GM19372 (cell line): ENCODE results near the gene TRIM74.
"Not testable (repeated sequence)": the region's sequence is repeated elsewhere in the genome, so short reads cannot be mapped to it uniquely, and the experiment has no call there.

ENCODE experiments used
- ATAC-seq: cut with Tn5 transposase; IDR thresholded peaks from one replicate; pipeline ENCODE4 v1.9.1; 2021; ENCODE audit warnings: mild to moderate bottlenecking, low read depth, moderate library complexity; ENCODE audit not compliant: unreplicated experiment

Gene TRIM74

DNA sequence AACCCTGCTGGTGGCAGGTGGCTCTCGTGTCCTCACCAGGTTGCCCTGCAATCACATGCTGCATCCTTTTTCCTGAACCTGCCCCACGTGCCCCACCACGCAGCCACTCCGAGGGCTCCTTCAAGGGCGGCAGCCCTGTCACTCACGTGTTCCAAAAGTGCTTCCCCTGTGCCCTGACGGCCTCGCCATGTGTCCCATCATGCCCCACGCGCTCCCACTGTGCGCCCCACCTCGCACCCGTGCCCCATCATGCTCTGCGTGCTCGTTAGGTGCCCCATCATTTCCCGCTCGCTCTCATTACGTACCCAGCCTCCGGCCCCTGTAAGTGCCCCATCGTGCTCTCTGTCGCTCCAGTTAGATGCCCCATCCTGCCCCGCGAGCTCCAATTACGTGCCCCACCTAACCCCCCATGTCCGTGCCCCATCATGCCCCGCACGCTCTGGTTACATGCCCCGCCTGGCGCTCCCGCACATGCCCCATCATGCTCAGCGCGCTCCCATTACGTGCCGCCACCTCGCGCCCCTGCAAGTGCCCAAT lies at the start of gene TRIM74:
Gene TRIM74 (minus strand): TSS at position 487 of the 537 bp plus-strand sequence. CDS start 3,309 bp downstream, outside the sequence.
- ATAC-seq, result not testable (repeated sequence)

DNA sequence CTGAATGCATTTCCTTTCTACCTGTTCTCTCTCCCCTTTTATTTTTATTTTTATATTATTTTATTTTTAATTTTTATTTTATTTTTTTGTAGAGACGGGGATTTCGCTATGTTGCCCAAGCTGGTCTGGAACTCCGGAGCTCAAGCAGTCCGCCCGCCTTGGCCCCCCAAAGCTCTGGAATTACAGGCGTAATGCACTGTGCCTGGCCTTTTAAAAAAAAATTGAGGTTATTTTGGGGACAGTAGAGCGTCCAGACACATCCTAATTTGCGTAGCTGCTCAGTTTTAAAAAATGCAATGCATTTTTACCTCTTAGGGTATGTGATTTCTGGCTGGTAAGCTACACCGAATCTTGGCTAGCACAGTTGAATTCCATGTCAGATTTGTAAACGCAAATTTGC lies 37.2 kb upstream of the TRIM74 start:
- ATAC-seq, result not testable (repeated sequence)

DNA sequence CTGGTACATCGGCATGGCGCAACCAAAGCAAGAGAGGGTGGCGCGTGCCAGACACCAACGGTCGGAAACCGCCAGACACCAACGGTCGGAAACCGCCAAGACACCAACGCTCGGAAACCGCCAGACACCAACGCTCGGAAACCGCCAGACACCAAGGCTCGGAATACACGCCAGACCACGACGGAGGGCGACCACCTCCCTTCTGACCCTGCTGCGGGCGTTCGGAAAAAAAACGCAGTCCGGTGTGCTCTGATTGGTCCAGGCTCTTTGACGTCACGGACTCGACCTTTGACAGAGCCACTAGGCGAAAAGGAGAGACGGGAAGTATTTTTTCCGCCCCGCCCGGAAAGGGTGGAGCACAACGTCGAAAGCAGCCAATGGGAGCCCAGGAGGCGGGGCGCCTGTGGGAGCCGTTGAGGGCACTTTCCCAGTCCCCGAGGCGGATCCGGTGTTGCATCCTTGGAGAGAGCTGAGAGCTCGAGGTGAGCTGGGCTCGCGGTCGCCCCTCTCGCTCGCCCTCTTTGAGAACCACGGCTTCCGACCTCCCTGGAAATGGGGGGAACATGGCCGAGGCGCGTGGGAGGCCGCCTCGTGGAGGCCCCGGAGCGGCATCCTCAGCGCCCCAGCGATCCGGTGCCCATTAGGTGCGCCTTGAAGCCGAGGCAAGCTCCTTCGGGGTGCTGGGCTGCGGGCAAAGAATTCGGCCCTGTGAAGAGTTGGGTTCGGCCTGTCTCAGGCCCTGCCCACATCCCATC lies 36.6 kb upstream of the TRIM74 start:
- peak; percentile 78 for ATAC-seq

DNA sequence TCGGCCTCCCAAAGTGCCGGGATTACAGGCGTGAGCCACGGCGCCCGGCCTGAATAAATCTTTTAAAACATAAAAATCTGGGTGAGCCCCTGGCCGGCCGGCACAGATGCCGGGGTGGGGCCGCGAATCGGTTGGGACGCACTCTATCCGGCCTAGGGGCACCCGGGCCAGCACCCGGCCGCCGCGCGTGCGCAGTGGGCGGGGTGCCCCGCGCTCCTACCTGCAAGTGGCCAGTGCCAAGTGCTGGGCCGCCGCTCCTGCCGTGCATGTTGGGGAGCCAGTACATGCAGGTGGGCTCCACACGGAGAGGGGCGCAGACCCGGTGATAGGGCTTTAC lies 36.1 kb upstream of the TRIM74 start:
- ATAC-seq, result peak; percentile 75

DNA sequence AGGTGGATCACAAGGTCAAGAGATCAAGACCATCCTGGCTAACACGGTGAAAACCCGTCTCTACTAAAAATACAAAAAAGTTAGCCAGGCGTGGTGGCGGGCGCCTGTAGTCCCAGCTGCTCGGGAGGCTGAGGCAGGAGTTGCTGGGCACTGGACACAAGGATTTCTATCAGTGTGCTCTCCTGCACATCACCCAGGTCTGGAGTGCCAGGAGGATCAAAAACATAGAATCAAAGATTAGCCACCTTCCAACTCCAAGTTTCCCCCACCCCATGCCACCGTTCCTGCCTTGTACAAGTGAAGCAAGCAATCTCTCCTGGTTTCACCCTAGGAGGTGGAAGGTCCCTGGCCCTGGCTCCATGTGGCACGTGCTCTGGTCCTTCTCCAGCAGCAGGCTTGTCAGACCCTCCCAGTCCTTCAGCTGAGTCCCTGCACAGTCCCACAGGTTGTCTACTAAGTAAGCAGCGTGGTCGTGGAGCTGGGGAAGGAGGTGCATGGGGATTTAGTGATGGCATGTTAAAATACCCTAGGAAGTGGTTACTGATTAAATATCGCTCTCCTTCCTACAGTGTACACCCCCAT lies 28.7 kb upstream of the TRIM74 start:
- not testable (repeated sequence) for ATAC-seq

DNA sequence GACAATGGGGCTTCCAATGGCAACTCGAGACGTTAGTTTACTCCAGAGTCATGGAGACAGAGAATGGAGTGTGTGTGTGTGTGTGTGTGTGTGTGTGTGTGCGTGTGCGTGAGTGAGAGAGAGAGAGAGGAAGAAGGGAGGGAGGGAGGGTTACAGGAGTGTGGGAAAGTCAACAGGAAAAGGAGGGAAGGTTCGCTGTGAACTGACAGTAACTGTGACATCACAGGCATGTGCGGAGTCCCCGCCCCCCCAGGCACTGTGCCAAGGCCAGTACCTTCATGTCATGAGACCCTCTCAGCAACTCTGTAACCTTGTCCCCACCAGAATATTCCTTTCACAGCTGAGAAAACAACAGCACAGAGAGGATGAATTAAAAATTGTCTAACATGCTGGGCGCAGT lies 28.2 kb upstream of the TRIM74 start:
- ATAC-seq, result not testable (repeated sequence)

DNA sequence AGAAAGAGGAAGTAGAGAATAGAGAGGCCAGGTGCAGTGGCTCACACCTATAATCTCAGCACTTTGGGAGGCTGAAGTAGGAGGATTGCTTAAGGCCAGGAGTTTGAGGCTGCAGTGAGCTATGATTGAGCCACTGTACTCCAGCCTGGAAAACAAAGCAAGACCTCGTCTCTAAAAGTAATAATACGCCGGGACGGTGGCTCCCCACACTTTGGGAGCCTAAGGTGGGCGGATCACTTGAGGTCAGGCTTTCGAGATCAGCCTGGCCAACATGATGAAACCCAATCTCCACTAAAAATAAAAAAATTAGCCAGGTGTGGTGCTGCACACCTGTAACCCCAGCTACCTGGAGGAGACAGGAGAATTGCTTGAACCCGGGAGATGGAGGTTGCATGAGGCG lies 26.2 kb upstream of the TRIM74 start:
- not testable (repeated sequence) for ATAC-seq

DNA sequence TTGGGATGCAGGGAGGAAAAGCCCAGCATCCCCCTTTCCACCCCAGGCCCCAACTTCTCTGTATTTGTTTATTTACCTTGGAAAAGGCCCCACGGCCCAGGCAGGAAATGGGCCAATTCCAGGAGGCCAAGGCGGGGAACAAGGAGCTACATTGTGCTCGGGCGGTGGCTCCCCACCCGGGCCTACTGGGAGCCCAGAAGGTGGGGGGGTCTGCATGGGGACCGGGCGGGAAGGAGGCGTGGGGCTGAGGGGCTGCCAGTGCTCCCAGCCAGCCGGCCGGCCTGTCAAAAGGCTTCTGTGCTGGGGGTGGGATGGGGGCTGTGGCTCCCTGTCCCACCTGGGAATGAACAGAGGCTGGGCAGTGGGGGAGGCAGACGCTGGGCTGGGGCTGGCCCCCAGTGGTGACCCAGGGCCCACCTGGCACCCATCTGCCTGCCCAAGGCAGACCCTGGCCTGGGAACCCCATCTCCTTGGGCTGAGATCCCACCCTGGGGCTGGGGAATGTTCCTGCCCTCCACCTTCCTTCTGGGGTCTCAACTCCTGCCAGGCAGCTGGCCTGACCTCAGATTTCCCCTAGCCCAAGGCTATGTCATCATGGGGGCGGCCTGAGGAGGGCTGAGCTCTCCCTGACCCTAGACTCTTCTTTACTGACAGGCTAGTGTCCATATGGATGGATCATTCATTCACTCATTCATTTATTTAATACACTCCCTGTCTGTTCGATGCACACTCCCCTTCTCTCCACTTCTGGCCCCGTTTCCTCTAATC lies 21.1 kb upstream of the TRIM74 start:
- ATAC-seq, result not testable (repeated sequence)

DNA sequence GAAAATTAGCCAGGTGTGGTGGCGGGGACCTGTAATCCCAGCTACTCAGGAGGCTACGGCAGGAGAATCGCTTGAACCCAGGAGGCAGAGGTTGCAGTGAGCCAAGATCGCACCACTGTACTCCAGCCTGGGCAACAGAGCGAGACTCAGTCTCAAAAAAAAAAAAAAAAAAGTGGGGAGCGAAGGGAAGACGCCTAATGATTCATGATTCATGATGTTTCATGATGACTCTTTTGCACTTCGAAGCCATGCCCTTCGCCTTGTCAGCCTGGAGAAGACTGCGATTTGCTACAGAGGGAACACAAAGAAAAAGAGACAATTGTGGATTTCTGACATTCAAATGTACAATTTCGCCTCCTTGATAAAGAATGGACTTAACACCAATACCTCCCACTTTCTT lies 12.8 kb upstream of the TRIM74 start:
- not testable (repeated sequence) for ATAC-seq

DNA sequence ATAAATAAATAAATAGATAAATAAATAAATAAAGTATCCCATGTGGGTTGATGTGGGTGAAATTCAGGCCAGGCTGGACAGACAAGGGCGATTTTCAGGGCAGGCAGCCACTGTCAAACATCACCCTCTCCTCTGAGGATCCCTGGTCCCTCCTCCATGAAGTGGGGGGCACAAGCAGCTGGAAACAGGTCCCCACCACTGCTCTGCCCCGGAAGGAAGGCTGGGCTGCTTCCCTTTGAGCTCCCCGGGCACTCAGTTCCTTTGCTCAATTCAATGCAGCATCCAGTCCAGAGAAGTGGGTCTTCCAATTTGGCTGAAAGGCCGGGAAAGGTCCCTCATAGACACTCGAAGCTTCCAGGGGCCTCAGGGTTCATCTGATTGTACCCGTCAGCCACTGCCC lies 11.1 kb upstream of the TRIM74 start:
- ATAC-seq, result not testable (repeated sequence)

DNA sequence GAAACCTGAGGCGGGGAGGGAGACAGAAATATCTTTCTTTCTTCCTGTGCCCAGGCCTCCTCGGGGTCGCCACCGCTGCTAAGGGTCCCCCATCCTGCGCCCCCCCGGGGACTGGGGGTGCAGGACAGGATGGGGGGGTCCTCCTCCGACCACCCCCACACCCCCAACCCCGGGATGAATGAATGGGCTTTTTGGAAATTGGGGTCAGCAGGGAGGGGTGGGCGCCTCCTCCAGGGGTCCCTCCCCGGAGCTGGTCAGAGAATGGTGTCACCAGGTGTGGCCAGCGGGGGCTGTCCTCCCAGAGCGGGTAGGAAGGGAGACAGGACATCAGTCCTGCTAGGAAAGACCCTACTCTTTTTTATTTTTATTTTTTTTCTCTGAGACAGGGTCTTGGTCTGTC lies 7.2 kb upstream of the TRIM74 start:
- not testable (repeated sequence) for ATAC-seq

DNA sequence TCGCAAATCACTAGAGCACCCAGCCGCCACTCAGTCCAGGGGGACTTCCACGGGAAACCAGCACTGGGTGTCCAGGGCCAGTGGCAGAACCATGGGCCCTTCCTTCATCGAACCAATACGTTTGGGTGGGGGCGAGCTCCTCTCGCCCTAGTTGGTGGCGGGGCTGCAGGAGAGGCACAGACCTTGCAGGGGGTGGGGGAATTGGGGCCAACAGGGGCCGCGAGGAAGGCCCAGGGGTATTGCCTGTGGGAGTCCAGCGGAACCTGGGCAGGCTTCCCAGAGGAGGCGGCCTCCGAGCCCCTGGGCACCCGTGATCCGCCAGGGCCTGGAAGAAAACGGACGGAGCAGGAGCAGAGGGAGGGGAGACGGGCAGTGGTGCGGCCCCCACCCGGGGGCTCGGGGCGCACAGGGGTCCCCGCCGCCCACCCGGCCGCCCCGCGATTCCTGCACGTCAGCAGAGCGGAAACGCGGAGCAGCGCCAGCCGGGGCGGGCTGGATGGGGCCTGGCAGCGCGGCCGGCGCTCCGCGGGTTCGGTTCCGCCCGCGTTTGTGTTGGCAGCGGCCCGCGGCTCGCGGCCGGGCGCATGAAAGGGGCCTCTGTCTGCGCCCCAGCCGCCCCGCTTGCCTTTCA lies 6.5 kb upstream of the TRIM74 start:
- not testable (repeated sequence) for ATAC-seq

DNA sequence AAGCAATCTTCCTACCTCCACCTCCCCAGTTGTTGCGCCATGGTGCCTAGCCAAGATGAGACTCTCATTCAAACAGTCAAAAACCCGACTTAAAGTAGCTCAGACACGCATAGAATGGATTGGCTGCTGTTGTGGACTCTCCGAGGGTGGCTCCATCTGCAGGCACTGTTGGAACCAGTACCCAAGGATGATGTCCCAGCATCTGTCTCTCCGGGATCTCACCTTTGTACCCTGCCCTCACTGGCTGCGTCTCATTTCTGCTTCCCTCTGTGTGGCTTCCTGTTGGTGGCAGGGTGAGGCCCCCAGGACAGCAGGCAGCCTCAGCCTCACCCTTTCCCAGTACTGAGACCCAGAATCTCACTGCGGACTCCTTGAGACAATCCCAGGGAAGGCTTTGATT lies 5.5 kb upstream of the TRIM74 start:
- ATAC-seq, result not testable (repeated sequence)

DNA sequence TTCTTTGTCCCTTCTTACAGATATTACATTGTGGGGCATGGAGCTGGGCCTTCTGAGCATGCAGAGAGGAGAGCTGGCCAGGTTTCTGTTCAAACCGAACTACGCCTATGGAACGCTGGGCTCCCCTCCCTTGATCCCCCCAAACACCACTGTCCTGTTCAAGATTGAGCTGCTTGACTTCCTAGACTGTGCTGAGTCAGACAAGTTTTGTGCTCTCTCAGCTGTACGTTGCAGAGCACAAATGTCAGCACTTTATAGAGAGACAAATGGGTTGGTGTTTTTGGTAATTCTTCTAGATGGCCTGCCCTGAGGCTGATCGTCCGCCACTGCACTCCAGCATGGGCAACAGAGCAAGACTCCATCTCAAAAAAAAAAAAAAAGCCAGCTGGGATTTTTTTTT lies 2.2 kb upstream of the TRIM74 start:
- ATAC-seq, result not testable (repeated sequence)

DNA sequence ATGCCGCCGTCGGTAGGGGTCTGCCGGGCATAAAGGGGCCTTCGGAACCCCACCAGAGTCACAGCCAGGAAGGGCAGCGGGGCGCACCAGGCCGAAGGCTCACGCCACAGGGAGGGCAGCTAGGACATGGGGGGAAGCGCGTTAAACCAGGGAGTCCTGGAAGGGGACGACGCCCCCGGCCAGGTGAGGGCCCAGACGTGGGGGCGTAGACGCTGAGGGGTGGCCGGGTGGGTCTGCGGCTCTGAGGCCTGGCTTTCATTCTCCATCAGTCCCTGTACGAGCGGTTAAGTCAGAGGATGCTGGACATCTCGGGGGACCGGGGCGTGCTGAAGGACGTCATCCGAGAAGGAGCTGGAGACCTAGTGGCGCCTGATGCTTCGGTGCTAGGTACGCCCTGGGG lies 422 bp upstream of the TRIM74 start:
- not testable (repeated sequence) for ATAC-seq

DNA sequence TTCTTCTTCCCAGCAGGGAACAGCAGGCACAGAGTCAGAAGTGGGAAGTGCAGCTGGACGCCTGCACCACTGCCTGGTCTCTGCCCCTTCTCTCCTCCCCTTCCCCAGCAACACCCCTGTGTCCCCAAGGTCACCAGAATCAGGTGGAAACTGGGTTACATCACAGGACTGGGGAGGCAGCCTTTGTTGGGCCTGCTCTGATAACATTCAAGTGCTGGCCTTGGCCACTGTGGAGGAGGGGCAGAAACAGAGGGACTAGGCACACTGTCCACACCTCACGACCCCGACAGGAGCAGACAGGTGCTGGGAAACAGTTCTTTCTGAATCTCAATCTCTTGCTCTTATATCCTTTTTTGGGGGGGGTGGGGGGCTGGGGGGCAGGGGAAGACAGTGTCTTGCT lies 2.4 kb downstream of the TRIM74 start:
- ATAC-seq, result not testable (repeated sequence)

DNA sequence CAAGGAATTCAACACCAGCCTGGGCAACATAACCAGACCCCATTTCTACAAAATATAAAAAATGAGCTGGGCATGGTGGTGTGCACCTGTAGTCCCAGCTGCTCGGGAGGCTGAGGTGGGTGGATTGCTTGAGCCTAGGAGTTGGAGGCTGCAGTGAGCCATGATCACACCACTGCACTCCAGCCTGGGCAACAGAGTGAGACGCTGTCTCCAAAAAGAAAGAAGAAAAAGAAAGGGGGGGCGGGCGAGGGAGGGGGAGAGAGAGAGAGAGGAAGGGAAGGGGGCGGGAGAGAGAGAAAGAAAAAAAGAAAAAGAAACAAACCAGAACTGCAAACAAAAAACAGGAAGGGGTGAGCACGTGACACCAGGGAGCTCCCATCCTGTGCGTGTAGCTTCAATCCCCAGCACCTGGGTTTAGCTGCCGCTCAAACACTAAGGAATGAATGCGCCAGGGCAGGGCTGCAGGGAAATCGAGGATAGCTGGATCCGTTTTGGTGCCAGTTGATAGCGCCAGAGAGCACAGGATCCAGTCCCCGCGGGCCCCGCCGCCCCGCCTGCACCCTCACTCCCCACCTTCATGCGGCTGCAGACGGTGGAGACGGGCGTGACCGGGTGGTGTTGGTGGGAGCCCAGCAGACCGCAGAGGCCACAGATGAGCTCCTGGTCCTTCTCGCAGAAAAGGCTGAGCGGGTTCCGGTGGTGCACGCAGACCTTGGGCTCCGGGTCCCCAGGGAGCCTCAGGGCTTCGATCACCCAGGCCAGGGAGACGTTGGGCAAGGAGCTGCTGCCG lies 3.9 kb downstream of the TRIM74 start:
- not testable (repeated sequence) for ATAC-seq

DNA sequence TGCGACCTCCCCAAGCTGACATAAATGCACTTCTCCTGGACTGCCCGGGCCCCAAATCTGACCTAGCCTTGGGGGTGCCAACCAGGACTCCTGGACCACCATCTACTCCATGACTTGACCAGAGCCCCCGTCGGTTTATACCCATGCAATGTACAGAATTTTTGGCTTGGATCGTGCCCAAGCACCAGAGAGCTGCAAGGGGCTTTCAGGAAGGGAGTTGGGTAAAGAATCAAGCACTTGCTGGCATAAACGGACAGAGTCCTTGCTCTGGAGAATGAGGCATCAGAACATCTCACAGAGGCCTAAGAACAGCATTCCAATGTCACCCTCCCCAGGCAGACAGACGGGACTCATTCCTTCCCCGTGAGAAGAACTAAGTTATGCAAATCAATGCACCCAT lies 6.2 kb downstream of the TRIM74 start:
- not testable (repeated sequence) for ATAC-seq

DNA sequence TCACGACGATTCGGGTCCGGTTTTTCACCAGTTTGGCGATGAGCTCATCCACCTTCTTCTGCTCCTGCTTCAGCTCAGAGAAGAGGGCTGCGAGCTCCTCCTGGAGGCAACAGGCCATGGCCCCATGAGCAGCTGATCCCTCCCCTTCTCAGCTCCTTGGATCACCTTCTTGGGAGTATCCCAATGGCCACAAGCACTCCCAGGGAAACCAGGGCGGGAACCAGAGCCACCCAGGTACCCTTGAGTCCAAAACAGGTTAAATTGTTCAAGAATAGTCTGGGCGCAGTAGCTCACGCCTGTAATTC lies 8.0 kb downstream of the TRIM74 start:
- not testable (repeated sequence) for ATAC-seq
